Glutamatergic neuron (in vitro differentiated cells): ENCODE results near the gene TPCN2. TPM values are rescaled to one million over a fixed set of nuclear protein-coding genes. Genes with fewer than 3 reads are reported as not detected.
A peak's percentile ranks its signal among the peaks of the same experiment; 100 is the strongest.

Source experiments
- DNase-seq: peaks from one replicate; pipeline ENCODE4 v3.0.0; 2022
- H3K27ac Mint-ChIP-seq: one replicate; pipeline ENCODE4 v1.8.0; 2020; ENCODE audit warnings: mild to moderate bottlenecking, mixed read lengths, inconsistent platforms; ENCODE audit not compliant: unreplicated experiment
- H3K27me3 Mint-ChIP-seq: one replicate; pipeline ENCODE4 v1.8.0; 2020; ENCODE audit warnings: mild to moderate bottlenecking, moderate library complexity, mixed read lengths, inconsistent platforms; ENCODE audit not compliant: unreplicated experiment
- H3K36me3 Mint-ChIP-seq: one replicate; pipeline ENCODE4 v1.8.0; 2020; ENCODE audit warnings: mild to moderate bottlenecking, mixed read lengths, inconsistent platforms; ENCODE audit not compliant: unreplicated experiment
- H3K4me1 Mint-ChIP-seq: one replicate; pipeline ENCODE4 v1.8.0; 2020; ENCODE audit warnings: mild to moderate bottlenecking, low read depth, mixed read lengths, inconsistent platforms; ENCODE audit not compliant: unreplicated experiment
- H3K4me3 Mint-ChIP-seq: one replicate; pipeline ENCODE4 v1.8.0; 2020; ENCODE audit warnings: mild to moderate bottlenecking, mixed read lengths, inconsistent platforms; ENCODE audit not compliant: unreplicated experiment
- H3K9me3 Mint-ChIP-seq: one replicate; pipeline ENCODE4 v1.8.0; 2020; ENCODE audit warnings: mild to moderate bottlenecking, moderate library complexity, mixed read lengths, inconsistent platforms; ENCODE audit not compliant: unreplicated experiment
- total RNA-seq: library from RNA; stranded (reverse); fragmentation: NEBNext Ultra II Directional; extraction: Animal tissue kit (Norgen Biotek cat#: 25700); gene quantifications from one replicate; pipeline ENCODE4 v1.2.1, GENCODE V29; 2021; ENCODE audit not compliant: unreplicated experiment
- TF ChIP-seq, protein P1 (sequence below): fragments of 200-600 bp; sonication (generic); IDR thresholded peaks from one replicate; pipeline ENCODE4 v1.5.0; 2021; ENCODE audit not compliant: partially characterized antibody, unreplicated experiment

TPCN2 gene
- total RNA-seq, 1 donor from 2014 or later, result 17.2 TPM

DNA sequence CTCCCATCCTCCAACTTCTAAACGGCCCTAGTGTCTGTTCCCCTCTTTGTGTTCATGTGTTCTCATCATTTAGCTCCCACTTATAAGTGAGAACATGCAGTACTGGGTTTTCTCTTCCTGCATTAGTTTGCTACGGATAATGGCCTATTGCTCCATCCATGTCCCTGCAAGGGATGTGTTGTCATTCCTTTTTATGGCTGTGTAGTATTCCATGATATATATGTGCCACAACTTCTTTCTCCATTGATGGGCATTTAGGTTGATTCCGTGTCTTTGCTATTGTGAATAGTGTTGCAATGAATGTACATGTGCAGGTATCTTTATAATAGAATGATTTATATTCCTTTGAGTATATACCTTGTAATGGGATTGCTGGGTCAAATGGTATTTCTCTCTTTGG, 101.4 kb downstream of the TPCN2 start:
- DNase-seq, result no peak
- H3K27ac Mint-ChIP-seq, result peak overlapping the region; percentile 52
- no peaks in the 10 kb centered on the region for H3K27me3 Mint-ChIP-seq
- H3K9me3 Mint-ChIP-seq, result peaks cover 13% of the 10 kb centered on the region
- H3K4me1 Mint-ChIP-seq, result peaks cover 1% of the 10 kb centered on the region
- TF ChIP-seq, protein P1, sequence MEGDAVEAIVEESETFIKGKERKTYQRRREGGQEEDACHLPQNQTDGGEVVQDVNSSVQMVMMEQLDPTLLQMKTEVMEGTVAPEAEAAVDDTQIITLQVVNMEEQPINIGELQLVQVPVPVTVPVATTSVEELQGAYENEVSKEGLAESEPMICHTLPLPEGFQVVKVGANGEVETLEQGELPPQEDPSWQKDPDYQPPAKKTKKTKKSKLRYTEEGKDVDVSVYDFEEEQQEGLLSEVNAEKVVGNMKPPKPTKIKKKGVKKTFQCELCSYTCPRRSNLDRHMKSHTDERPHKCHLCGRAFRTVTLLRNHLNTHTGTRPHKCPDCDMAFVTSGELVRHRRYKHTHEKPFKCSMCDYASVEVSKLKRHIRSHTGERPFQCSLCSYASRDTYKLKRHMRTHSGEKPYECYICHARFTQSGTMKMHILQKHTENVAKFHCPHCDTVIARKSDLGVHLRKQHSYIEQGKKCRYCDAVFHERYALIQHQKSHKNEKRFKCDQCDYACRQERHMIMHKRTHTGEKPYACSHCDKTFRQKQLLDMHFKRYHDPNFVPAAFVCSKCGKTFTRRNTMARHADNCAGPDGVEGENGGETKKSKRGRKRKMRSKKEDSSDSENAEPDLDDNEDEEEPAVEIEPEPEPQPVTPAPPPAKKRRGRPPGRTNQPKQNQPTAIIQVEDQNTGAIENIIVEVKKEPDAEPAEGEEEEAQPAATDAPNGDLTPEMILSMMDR, result no peak
- no peak overlapping the region for H3K4me3 Mint-ChIP-seq
- H3K36me3 Mint-ChIP-seq, result peaks cover 20% of the 10 kb centered on the region

DNA sequence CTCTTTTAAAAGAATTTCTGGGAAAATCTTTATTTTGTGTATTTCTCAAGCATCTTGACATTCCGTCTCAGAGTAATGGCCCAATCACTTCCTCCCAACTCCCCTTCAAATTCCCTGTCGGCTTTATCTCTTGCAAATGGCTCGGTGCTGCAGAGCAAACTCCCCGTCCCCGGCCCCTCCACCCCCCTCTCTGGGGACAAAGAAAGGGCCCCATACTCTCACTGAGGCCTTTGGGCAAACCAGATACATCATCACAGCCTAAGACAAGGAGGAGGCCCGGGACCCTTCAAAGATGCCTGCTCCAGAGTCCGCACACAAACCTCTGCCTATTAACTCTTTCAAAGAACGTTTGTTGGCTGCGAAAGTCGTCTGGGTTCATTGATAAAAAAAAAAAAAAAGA, 103.1 kb downstream of the TPCN2 start:
- peaks cover 7% of the 10 kb centered on the region for H3K9me3 Mint-ChIP-seq
- H3K4me1 Mint-ChIP-seq, result peaks cover 1% of the 10 kb centered on the region
- H3K4me3 Mint-ChIP-seq, result no peak overlapping the region
- peaks cover 2% of the 10 kb centered on the region for H3K27me3 Mint-ChIP-seq
- no peak for DNase-seq
- TF ChIP-seq, protein P1, result no peak
- H3K27ac Mint-ChIP-seq, result no peak overlapping the region
- H3K36me3 Mint-ChIP-seq, result peaks cover 9% of the 10 kb centered on the region

DNA sequence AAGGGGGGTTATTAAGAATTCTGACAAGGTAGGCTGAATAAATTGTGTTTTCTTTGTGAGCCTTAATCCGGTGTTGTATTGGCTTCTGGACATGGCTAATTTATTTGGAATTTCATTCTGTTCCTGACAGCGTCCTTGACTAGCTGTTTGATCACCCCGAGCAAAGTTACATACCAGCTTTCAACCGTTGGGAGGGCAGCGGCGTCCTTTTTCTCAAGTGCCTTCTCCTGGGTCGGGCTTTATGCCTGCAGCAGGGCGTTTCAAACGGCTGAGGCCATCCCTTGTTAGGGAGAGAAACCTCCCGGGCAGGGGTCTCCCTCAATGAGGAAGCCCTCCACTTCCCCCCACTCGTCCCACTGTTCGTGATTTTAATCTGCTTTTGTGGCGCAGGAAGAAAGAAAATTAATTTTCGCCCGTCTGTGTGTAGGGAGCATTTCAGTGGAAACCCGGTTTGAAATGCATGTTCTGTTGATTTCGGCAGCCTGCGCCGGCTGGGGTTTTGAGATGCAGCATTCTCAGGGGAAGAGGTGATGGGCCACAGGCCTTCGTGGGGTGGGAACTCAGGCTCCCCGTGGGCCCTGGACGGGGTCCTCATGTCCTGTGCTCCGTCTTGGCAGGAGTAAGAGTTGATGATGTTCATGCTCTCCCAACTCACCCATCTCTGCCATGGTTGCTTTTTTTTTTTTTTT, 104.1 kb downstream of the TPCN2 start:
- H3K27ac Mint-ChIP-seq, result no peak overlapping the region
- H3K9me3 Mint-ChIP-seq, result peaks cover 7% of the 10 kb centered on the region
- TF ChIP-seq, protein P1, result no peak
- peaks cover 9% of the 10 kb centered on the region for H3K36me3 Mint-ChIP-seq
- peaks cover 1% of the 10 kb centered on the region for H3K4me1 Mint-ChIP-seq
- no peak for DNase-seq
- H3K27me3 Mint-ChIP-seq, result peaks cover 2% of the 10 kb centered on the region
- H3K4me3 Mint-ChIP-seq, result no peak overlapping the region

DNA sequence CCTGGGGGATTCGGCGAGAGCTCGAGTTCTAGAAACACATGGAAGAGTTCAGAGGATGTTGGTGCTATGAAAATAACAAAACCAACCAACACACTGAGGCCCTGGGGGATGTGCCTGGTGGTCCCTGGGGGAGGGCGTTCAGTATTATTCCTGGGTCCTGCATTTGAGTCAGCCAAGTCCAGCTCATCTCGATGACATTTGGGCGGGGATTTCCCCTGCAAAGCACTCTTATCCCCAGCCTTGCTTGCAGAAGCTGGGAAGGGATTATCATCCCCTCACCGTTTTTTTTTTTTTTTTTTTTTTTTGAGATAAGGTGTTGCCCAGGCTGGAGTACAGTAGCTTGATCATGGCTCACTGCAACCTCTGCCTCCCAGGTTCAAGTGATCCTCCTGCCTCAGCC, 104.9 kb downstream of the TPCN2 start:
- Mint-ChIP-seq H3K27ac (no peak overlapping the region), H3K9me3 (peaks cover 7% of the 10 kb centered on the region), H3K4me1 (peaks cover 1% of the 10 kb centered on the region), H3K36me3 (peaks cover 9% of the 10 kb centered on the region), H3K4me3 (no peak overlapping the region), H3K27me3 (peaks cover 2% of the 10 kb centered on the region)
- no peak for DNase-seq
- TF ChIP-seq, protein P1, result no peak

DNA sequence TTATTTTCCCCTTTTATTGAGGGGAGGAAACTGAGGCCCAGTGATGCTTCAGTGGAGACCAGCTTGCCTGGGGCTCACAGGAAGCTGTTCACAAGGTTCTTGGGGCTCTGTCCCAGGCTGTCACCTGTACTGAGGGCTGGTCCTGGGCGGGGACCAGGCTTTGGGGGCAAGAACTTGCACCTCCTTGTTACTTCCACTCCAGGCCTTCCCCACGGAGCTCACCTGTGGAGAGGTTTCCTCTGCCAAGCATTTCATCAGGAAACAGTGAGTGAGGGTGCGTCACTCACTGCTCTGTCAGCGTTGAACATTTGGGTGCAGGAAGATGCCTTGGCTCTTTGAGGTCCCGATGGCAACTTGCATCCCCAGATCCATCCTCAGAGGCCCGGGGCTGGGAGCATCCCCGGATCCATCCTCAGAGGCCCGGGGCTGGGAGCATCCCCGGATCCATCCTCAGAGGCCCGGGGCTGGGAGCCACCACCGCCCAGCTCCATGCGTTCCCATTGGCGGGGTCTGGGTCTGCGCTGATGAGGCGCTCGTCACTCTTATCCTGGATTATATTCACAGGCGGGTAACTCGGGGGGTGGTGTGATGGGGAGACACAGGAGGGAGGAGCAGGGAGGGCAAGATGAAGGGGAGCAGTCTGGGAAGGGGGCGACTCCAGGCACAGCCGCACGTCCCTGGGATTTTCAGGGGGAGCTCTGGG, 105.6 kb downstream of the TPCN2 start:
- TF ChIP-seq, protein P1, result no peak
- Mint-ChIP-seq H3K4me3 (no peak overlapping the region), H3K27ac (no peak overlapping the region), H3K27me3 (peaks cover 2% of the 10 kb centered on the region), H3K9me3 (peaks cover 7% of the 10 kb centered on the region), H3K4me1 (peaks cover 1% of the 10 kb centered on the region), H3K36me3 (peaks cover 4% of the 10 kb centered on the region)
- DNase-seq, result no peak
